H1 (cell line): ENCODE measurements around the gene SPHKAP. TPM values are rescaled to one million over a fixed set of nuclear protein-coding genes. Genes with fewer than 3 reads are reported as not detected.
A peak's percentile ranks its signal among the peaks of the same experiment; 100 is the strongest.

Experiments
- CTCF ChIA-PET: fragments of 300-600 bp; sonication (Branson Sonifier 250); formaldehyde crosslinking; loops from one replicate; lab custom pipeline; 2021; ENCODE audit not compliant: partially characterized antibody; lab: Charles Lee
- POLR2A ChIA-PET: fragments of 300-600 bp; sonication (Branson Sonifier 250); formaldehyde crosslinking; loops from one replicate; lab custom pipeline; 2021; ENCODE audit warnings: inconsistent platforms; ENCODE audit not compliant: partially characterized antibody; lab: Charles Lee
- DNase-seq, 2 experiments: peaks; one replicate each; pipeline versions ENCODE4 v3.0.0 to v3.0.0-alpha.2; 2010 to 2022; ENCODE audit warnings: low spot score in 2 of 2, low read depth in 1 of 2, mixed read lengths in 1 of 2
- FAIRE-seq: peaks from 2 replicates; lab custom pipeline; 2011; peaks lifted over from hg19 to GRCh38; lab: Jason Lieb, UNC
- H2AFZ ChIP-seq: 2 replicates; pipeline ENCODE4 v1.8.1; 2012; ENCODE audit warnings: low read length, inconsistent platforms
- H2AK5ac ChIP-seq: 2 replicates; pipeline ENCODE4 v1.6.1; 2013; ENCODE audit warnings: low read depth, low read length
- H2BK120ac ChIP-seq: replicated peaks from 2 replicates; pipeline ENCODE3; 2013; ENCODE audit warnings: low read depth, low read length, inconsistent platforms
- H2BK12ac ChIP-seq: 2 replicates; pipeline ENCODE4 v1.6.1; 2013; ENCODE audit warnings: low read depth, low read length
- H2BK15ac ChIP-seq: 2 replicates; pipeline ENCODE4 v1.6.1; 2013; ENCODE audit warnings: low read length
- H2BK20ac ChIP-seq: 2 replicates; pipeline ENCODE4 v1.6.1; 2013; ENCODE audit warnings: low read length
- H2BK5ac ChIP-seq: 2 replicates; pipeline ENCODE4 v1.6.1; 2013; ENCODE audit warnings: low read depth, low read length
- H3K14ac ChIP-seq: 2 replicates; pipeline ENCODE4 v1.6.1; 2013; ENCODE audit warnings: inconsistent platforms; ENCODE audit not compliant: insufficient read length
- H3K18ac ChIP-seq: 2 replicates; pipeline ENCODE4 v1.6.1; 2013; ENCODE audit warnings: low read length; ENCODE audit errors: extremely low read depth
- H3K23ac ChIP-seq: 2 replicates; pipeline ENCODE4 v1.6.1; 2013; ENCODE audit warnings: inconsistent platforms; ENCODE audit not compliant: insufficient read length
- H3K23me2 ChIP-seq: 2 replicates; pipeline ENCODE4 v1.6.1; 2013; ENCODE audit warnings: low read depth, low read length
- H3K27ac ChIP-seq: 2 replicates; pipeline ENCODE4 v1.6.1; 2011; ENCODE audit warnings: low read depth, low read length, inconsistent platforms
- H3K27me3 ChIP-seq, 4 experiments: replicated peaks in 1 of 4; 1 replicate in 1 of 4; 2 replicates in 3 of 4; pipeline versions ENCODE4 v1.6.1 to v1.8.1; 2011 to 2013; ENCODE audit warnings: low read length in 3 of 4, mild to moderate bottlenecking in 3 of 4, inconsistent platforms in 2 of 4, mixed read lengths in 2 of 4, moderate library complexity in 1 of 4; ENCODE audit not compliant: control insufficient read depth in 3 of 4, insufficient read depth in 3 of 4; ENCODE audit errors: extremely low read depth in 1 of 4
- H3K36me3 ChIP-seq, 4 experiments: 2 replicates each; pipeline versions ENCODE4 v1.6.1 to v1.8.1; 2011 to 2013; ENCODE audit warnings: mild to moderate bottlenecking in 4 of 4, low read length in 3 of 4, moderate library complexity in 2 of 4, control low read depth in 1 of 4, inconsistent platforms in 1 of 4; ENCODE audit not compliant: insufficient read depth in 4 of 4, control insufficient read depth in 2 of 4
- H3K4ac ChIP-seq: replicated peaks from 2 replicates; pipeline ENCODE3; 2013; ENCODE audit warnings: low read length, low read depth, mixed read lengths, inconsistent platforms; ENCODE audit not compliant: insufficient read length
- H3K4me1 ChIP-seq, 4 experiments: replicated peaks in 1 of 4; 1 replicate in 1 of 4; 2 replicates in 3 of 4; pipeline versions ENCODE4 v1.6.1 to v1.8.1; 2011 to 2013; ENCODE audit warnings: low read length in 3 of 4, inconsistent platforms in 2 of 4, mixed read lengths in 1 of 4; ENCODE audit not compliant: insufficient read depth in 4 of 4, control insufficient read depth in 3 of 4
- H3K4me2 ChIP-seq, 2 experiments: 2 replicates each; pipeline versions ENCODE4 v1.6.1 to v1.8.1; 2011 to 2013; ENCODE audit warnings: low read depth in 2 of 2, low read length in 2 of 2, control low read depth in 1 of 2, inconsistent platforms in 1 of 2, mild to moderate bottlenecking in 1 of 2; ENCODE audit not compliant: insufficient read depth in 1 of 2
- H3K4me3 ChIP-seq, 4 experiments: fragments of 200-600, 300-600 bp in 1 of 4; sonication (generic), shearing (Covaris generic), sonication (Bioruptor Twin) in 1 of 4; 2 replicates each; pipeline versions ENCODE4 v1.5.1 to v1.8.1; 2011 to 2016; ENCODE audit warnings: low read length in 4 of 4, low read depth in 3 of 4, control low read depth in 2 of 4, inconsistent platforms in 2 of 4, mild to moderate bottlenecking in 2 of 4, mixed read lengths in 1 of 4, moderate library complexity in 1 of 4; ENCODE audit not compliant: insufficient read depth in 2 of 4; ENCODE audit errors: extremely low read depth in 1 of 4
- H3K56ac ChIP-seq: replicated peaks from 2 replicates; pipeline ENCODE3; 2013; ENCODE audit warnings: low read depth, mild to moderate bottlenecking, mixed read lengths, low read length, inconsistent platforms; ENCODE audit not compliant: insufficient read length
- H3K79me1 ChIP-seq: 2 replicates; pipeline ENCODE4 v1.6.1; 2013; ENCODE audit warnings: low read depth, low read length, control low read depth
- H3K79me2 ChIP-seq, 2 experiments: 2 replicates each; pipeline versions ENCODE4 v1.6.1 to v1.8.1; 2012 to 2013; ENCODE audit warnings: low read length in 2 of 2, mild to moderate bottlenecking in 2 of 2, inconsistent platforms in 1 of 2; ENCODE audit not compliant: insufficient read depth in 2 of 2, control insufficient read depth in 1 of 2
- H3K9ac ChIP-seq, 4 experiments: replicated peaks in 1 of 4; 1 replicate in 1 of 4; 2 replicates in 3 of 4; pipeline versions ENCODE4 v1.6.1 to v1.8.1; 2011 to 2013; ENCODE audit warnings: low read depth in 3 of 4, low read length in 3 of 4, control low read depth in 2 of 4, mild to moderate bottlenecking in 2 of 4, moderate library complexity in 2 of 4, inconsistent platforms in 1 of 4; ENCODE audit errors: extremely low read depth in 1 of 4
- H3K9me3 ChIP-seq, 2 experiments: 2 replicates each; pipeline versions ENCODE4 v1.6.1 to v1.8.1; 2012 to 2013; ENCODE audit warnings: mild to moderate bottlenecking in 2 of 2, moderate library complexity in 2 of 2, control low read depth in 1 of 2, inconsistent platforms in 1 of 2, low read depth in 1 of 2, low read length in 1 of 2, mixed read lengths in 1 of 2; ENCODE audit not compliant: insufficient read depth in 2 of 2
- H4K20me1 ChIP-seq, 2 experiments: replicated peaks in 1 of 2; 2 replicates each; pipeline versions ENCODE3 to v1.8.1; 2011 to 2013; ENCODE audit warnings: inconsistent platforms in 2 of 2, low read length in 2 of 2, mild to moderate bottlenecking in 1 of 2; ENCODE audit not compliant: insufficient read depth in 2 of 2, control insufficient read depth in 1 of 2
- H4K5ac ChIP-seq: 2 replicates; pipeline ENCODE4 v1.6.1; 2013; ENCODE audit warnings: low read length, low read depth, mixed read lengths, inconsistent platforms; ENCODE audit not compliant: insufficient read length
- H4K8ac ChIP-seq: 2 replicates; pipeline ENCODE4 v1.8.0; 2013; ENCODE audit warnings: mild to moderate bottlenecking, moderate library complexity, low read length, inconsistent platforms; ENCODE audit not compliant: insufficient read depth; ENCODE audit errors: extremely low read depth
- H4K91ac ChIP-seq: replicated peaks from 2 replicates; pipeline ENCODE3; 2013; ENCODE audit warnings: low read length, mixed read lengths, inconsistent platforms; ENCODE audit not compliant: insufficient read length
- CBX5 ChIP-seq: fragments of 300-800, 300-1000 bp; sonication (generic); IDR thresholded peaks from 2 replicates; pipeline ENCODE4 v1.7.1; 2016; ENCODE audit warnings: antibody characterized with exemption, low read length, low read depth
- CBX8 ChIP-seq: fragments of 300-800, 300-1000 bp; sonication (generic); IDR thresholded peaks from 2 replicates; pipeline ENCODE4 v1.7.1; 2016; ENCODE audit warnings: low read depth, low read length, borderline replicate concordance
- CHD1 ChIP-seq: IDR thresholded peaks from 2 replicates; pipeline ENCODE4 v1.6.1; 2012; ENCODE audit warnings: low read depth, low read length, improper control_type of control experiment
- HDAC6 ChIP-seq: IDR thresholded peaks from one replicate; pipeline ENCODE4 v1.7.1; 2012; ENCODE audit warnings: low read depth, mild to moderate bottlenecking, inconsistent platforms, low read length, moderate library complexity
- JUN ChIP-seq: IDR thresholded peaks from 2 replicates; pipeline ENCODE4 v1.6.1; 2011; ENCODE audit warnings: low read depth, mild to moderate bottlenecking, improper control_type of control experiment, low read length
- KDM1A ChIP-seq: fragments of 200-600, 300-600 bp; sonication (generic); IDR thresholded peaks from 2 replicates; pipeline ENCODE4 v1.7.1; 2016; ENCODE audit warnings: mild to moderate bottlenecking, low read length, borderline replicate concordance
- NRF1 ChIP-seq: IDR thresholded peaks from 2 replicates; pipeline ENCODE4 v1.6.1; 2011; ENCODE audit warnings: mild to moderate bottlenecking, low read depth, low read length, improper control_type of control experiment
- RXRA ChIP-seq: IDR thresholded peaks from 2 replicates; pipeline ENCODE4 v1.6.1; 2011; ENCODE audit warnings: low read depth, mild to moderate bottlenecking, low read length, moderate library complexity; ENCODE audit not compliant: insufficient read depth
- SIRT6 ChIP-seq: IDR thresholded peaks from one replicate; pipeline ENCODE4 v1.7.1; 2012; ENCODE audit warnings: low read length, inconsistent platforms
- SIX5 ChIP-seq: IDR thresholded peaks from 2 replicates; pipeline ENCODE4 v1.6.1; 2011; ENCODE audit warnings: mild to moderate bottlenecking, low read depth, low read length
- SUZ12 ChIP-seq: fragments of 200-600 bp; sonication (generic); IDR thresholded peaks from 2 replicates; pipeline ENCODE4 v1.6.1; 2012; ENCODE audit warnings: mild to moderate bottlenecking, inconsistent platforms, low read length, moderate library complexity, mixed read lengths
- TEAD4 ChIP-seq: IDR thresholded peaks from 2 replicates; pipeline ENCODE4 v1.6.1; 2012; ENCODE audit warnings: low read depth, low read length, inconsistent platforms, mixed read lengths
- WGBS, 2 experiments: shearing (Covaris generic) in 1 of 2; methylation state at CpG; one replicate each; pipeline versions ENCODE4 v1.1.6 to v1.1.7; 2013 to 2015; ENCODE audit warnings: low lambda C conversion rate in 2 of 2, mixed read lengths in 2 of 2, inconsistent platforms in 1 of 2, low coverage in 1 of 2, missing lambda C conversion rate in 1 of 2; ENCODE audit not compliant: insufficient replicate concordance in 2 of 2, insufficient coverage in 1 of 2, insufficient read length in 1 of 2; ENCODE audit errors: extremely low coverage in 1 of 2, missing lambda C conversion rate in 1 of 2; 5-methylcytosine and 5-hydroxymethylcytosine counted together
- polyA plus RNA-seq, 7 experiments: library from polyadenylated mRNA; depleted of rRNA in 3 of 7; stranded (reverse) in 5 of 7; unstranded in 2 of 7; fragments of >200 nt in 5 of 7; fragments of 200-250 nt in 2 of 7; gene quantifications; 1 replicate in 5 of 7; 2 replicates in 1 of 7; 4 replicates in 1 of 7; pipeline versions ENCODE4 v1.2.1 to v1.2.3, GENCODE V29; 2011 to 2013; ENCODE audit warnings: missing spikeins in 2 of 7, mixed read lengths in 2 of 7
- total RNA-seq: library from RNA; stranded (reverse); fragmentation: NEBNext Ultra II Directional; extraction: Animal tissue kit (Norgen Biotek cat#: 25700); gene quantifications from 2 replicates; pipeline ENCODE4 v1.2.1, GENCODE V29; 2021
- TF ChIP-seq, protein P1 (sequence below): IDR thresholded peaks from 2 replicates; pipeline ENCODE4 v1.6.1; 2012; ENCODE audit warnings: low read length, inconsistent platforms

Gene SPHKAP
- total and polyA plus RNA-seq, 2 of the 8 experiments (the other 6 are each of a cell fraction or from before 2014, with no cell fraction given): 0.02 TPM; not detected in 1

DNA sequence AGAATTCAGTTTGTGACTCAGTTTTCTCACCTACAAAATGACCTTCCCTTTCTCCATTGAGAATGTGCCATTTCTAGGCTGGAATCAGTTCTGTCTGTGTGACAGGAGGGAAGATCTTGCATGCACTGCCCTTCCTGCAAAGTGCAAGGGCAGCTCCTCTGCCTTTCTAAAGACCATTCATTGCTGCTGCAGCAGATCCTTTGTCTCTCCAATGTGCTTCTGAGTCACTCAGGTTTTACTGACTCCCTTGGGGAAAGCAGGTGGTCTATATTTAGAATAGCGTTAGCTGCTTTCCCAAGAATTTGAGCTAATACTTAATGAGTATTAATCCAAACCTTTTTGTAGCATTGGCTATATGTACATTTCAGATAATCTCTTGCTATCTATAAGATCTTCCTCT lies 247.6 kb downstream of the SPHKAP start:
- Histone ChIP-seq H4K8ac (no peak overlapping the region), H3K23ac (no peak overlapping the region), H2BK15ac (0 out of 2 replicates have a peak overlapping the region, but pooled peaks have one; percentile 81), H2BK12ac (no peak overlapping the region), H3K79me2 (no peaks in the 10 kb centered on the region), H3K56ac (no peak overlapping the region), H3K4ac (no peak overlapping the region), H2AFZ (0 out of 2 replicates have a peak overlapping the region, but pooled peaks have one; percentile 81), H3K9ac (no peak overlapping the region), H3K27ac (no peak overlapping the region), H3K9me3 (no peaks in the 10 kb centered on the region), H4K5ac (no peak overlapping the region), H3K23me2 (no peaks in the 10 kb centered on the region), H4K20me1 (no peaks in the 10 kb centered on the region), H2AK5ac (no peak overlapping the region), H3K14ac (no peak overlapping the region), H3K27me3 (no peaks in the 10 kb centered on the region), H3K4me2 (no peak overlapping the region), H3K4me3 (no peak overlapping the region), H2BK20ac (no peak overlapping the region), H2BK120ac (no peak overlapping the region), H4K91ac (no peak overlapping the region), H3K36me3 (no peaks in the 10 kb centered on the region), H3K4me1 (no peaks in the 10 kb centered on the region), H2BK5ac (no peak overlapping the region), H3K79me1 (no peaks in the 10 kb centered on the region), H3K18ac (no peak overlapping the region)
- TF ChIP-seq TEAD4: no peak
- TF ChIP-seq SUZ12: no peak
- no peak for TF ChIP-seq NRF1
- TF ChIP-seq SIX5: no peak
- no peak for TF ChIP-seq HDAC6
- TF ChIP-seq RXRA: no peak
- TF ChIP-seq, protein P1, sequence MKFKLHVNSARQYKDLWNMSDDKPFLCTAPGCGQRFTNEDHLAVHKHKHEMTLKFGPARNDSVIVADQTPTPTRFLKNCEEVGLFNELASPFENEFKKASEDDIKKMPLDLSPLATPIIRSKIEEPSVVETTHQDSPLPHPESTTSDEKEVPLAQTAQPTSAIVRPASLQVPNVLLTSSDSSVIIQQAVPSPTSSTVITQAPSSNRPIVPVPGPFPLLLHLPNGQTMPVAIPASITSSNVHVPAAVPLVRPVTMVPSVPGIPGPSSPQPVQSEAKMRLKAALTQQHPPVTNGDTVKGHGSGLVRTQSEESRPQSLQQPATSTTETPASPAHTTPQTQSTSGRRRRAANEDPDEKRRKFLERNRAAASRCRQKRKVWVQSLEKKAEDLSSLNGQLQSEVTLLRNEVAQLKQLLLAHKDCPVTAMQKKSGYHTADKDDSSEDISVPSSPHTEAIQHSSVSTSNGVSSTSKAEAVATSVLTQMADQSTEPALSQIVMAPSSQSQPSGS: no peak
- no peak for TF ChIP-seq CBX5
- TF ChIP-seq CHD1: no peak
- no peak for TF ChIP-seq KDM1A
- TF ChIP-seq SIRT6: no peak
- no peak for TF ChIP-seq JUN
- no peak for TF ChIP-seq CBX8
- POLR2A ChIA-PET: no interaction called here
- FAIRE-seq: no peak
- DNase-seq: no peak
- CTCF ChIA-PET: interaction anchor here (0.5 to 1.6 kb wide), 6 partner anchors 16 to 420 kb away, joined by 3 to 7 read pairs (median 3); no protein-coding TSS in a partner anchor
- 85% methylated on average over 1 of the region's 1 CpG; no CpG with 5 or more reads in 1 of the 2 experiments for whole genome bisulfite sequencing, 2 experiments
